ENCODE measurements around the gene GPR137.
A peak's percentile ranks its signal among the peaks of the same experiment; 100 is the strongest.
"Not testable (repeated sequence)": the region's sequence is repeated elsewhere in the genome, so short reads cannot be mapped to it uniquely, and the experiment has no call there.

The GPR137 gene

GRCh38 chr11:64314146-64314804 is 28.6 kb downstream of the GPR137 start:
- no peaks in the 10 kb centered on the region for H3K9me3 ChIP-seq (ENCODE audit: low read length)
- peaks cover 17% of the 10 kb centered on the region for H3K4me1 ChIP-seq (ENCODE audit: insufficient read depth, low read length)
- no peak overlapping the region for H2AFZ ChIP-seq (ENCODE audit: low read depth, low read length)
- peaks cover 12% of the 10 kb centered on the region for H3K36me3 ChIP-seq (ENCODE audit: insufficient read depth, low read length)
- H3K4me3 ChIP-seq (ENCODE audit: low read length) = no peak overlapping the region
- no peaks in the 10 kb centered on the region for H3K27me3 ChIP-seq (ENCODE audit: insufficient read depth, low read length)

DNA sequence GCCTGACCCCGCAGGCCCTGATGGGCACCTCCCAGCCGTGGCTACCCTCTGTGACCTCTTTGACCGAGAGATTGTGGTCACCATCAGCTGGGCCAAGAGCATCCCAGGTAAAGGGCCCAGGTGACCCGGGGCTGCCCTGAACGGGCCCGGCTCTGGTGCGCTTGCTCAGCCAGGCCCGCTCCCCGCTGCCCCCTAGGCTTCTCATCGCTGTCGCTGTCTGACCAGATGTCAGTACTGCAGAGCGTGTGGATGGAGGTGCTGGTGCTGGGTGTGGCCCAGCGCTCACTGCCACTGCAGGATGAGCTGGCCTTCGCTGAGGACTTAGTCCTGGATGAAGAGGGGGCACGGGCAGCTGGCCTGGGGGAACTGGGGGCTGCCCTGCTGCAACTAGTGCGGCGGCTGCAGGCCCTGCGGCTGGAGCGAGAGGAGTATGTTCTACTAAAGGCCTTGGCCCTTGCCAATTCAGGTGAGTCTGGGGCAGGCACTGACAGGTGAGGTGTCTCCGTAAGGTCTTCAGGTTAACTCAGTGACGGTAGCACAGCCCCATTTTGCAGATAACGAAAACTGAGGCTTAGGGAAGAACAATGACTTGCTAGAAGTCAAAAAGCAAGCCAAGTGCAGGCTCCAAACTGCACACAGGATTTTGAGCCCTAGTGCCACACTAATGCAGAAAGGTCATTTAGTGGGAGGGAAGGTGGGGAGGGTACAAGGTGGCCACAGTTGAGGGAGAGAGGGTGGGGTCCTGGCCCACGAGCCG is 29.3 kb downstream of the GPR137 start:
- Histone ChIP-seq H3K4me3 (ENCODE audit: low read length) (no peak overlapping the region), H3K27me3 (ENCODE audit: insufficient read depth, low read length) (no peaks in the 10 kb centered on the region), H3K9me3 (ENCODE audit: low read length) (no peaks in the 10 kb centered on the region), H2AFZ (ENCODE audit: low read depth, low read length) (no peak overlapping the region), H3K36me3 (ENCODE audit: insufficient read depth, low read length) (peaks cover 12% of the 10 kb centered on the region), H3K4me1 (ENCODE audit: insufficient read depth, low read length) (peaks cover 18% of the 10 kb centered on the region)

GRCh38 chr11:64315667-64316526 is 30.2 kb downstream of the GPR137 start:
- H3K9me3 ChIP-seq (ENCODE audit: low read length); H3K4me3 ChIP-seq (ENCODE audit: low read length); H3K27me3 ChIP-seq (ENCODE audit: insufficient read depth, low read length); H2AFZ ChIP-seq (ENCODE audit: low read depth, low read length): not testable (repeated sequence)
- peaks cover 12% of the 10 kb centered on the region for H3K36me3 ChIP-seq (ENCODE audit: insufficient read depth, low read length)
- H3K4me1 ChIP-seq (ENCODE audit: insufficient read depth, low read length) = peaks cover 18% of the 10 kb centered on the region

DNA sequence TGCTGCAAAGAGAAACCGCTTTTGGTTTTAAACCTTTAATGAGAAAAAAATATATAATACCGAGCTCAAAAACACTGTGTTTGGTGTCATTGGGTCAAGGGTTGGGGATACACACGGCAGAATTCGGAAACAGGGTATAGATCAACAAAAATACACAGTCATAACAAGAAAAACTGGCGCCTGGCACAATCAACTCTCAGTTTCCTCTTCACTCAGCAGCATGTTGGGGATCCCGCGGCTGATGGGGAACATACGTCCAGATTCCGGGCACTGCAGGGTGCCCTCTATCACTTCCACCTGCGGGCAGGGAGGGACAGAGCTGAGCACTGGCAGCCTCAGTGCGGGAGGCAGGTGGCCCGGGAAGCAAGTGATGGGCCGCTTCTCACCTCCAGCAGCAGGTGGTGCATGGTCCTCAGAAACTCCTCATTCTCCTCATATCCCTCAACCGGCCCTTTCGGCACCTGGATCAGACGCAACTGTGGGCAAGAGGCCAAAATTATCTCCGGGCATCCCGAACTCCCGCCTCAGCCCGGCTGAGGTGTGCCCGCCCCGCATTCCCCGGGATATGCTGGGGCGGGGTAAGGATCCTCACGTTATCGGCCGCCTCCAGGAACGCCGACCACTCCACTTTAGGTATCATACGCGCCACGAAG is 31.1 kb downstream of the GPR137 start:
- Histone ChIP-seq H3K9me3 (ENCODE audit: low read length) (no peaks in the 10 kb centered on the region), H2AFZ (ENCODE audit: low read depth, low read length) (no peak overlapping the region), H3K36me3 (ENCODE audit: insufficient read depth, low read length) (peaks cover 14% of the 10 kb centered on the region), H3K4me1 (ENCODE audit: insufficient read depth, low read length) (peaks cover 18% of the 10 kb centered on the region), H3K4me3 (ENCODE audit: low read length) (peak overlapping the region; percentile 63), H3K27me3 (ENCODE audit: insufficient read depth, low read length) (no peaks in the 10 kb centered on the region)

DNA sequence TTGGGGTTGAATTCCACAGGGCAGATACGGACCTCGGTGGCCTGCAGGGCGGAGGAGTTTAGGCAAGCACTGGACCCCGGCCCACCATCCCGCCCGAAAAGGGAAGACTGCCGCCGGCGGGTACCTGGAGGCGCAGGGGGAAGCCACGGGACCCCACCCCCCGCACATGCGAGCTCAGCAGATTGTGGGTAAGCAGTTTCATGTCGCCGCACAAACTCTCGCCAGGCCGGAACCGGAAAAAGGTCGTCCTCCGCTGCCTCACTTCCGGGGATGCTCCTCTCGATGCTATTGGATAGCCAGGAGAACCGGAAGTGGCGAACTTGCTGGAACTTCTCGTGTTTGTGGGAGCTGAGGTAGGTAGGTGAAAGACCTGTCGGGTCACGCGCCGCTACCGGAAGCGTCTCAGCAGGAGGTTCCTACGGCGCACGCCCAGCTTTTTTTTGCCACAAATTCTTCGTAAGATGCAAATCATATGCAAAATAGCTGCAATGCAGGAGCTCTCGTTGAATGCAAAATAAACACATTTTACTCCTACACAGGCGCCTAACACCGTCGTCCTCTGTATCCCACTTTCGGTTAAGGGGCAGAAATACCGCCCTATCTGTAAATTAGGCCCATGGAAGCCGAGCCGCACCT is 31.8 kb downstream of the GPR137 start, which contains the start of gene TRMT112:
TRMT112 (minus strand) TSS at position 235 of the 636 bp plus-strand sequence; CDS start at position 202, 33 bp downstream.
- Histone ChIP-seq H3K4me1 (ENCODE audit: insufficient read depth, low read length) (peaks cover 18% of the 10 kb centered on the region), H3K4me3 (ENCODE audit: low read length) (peak within 1 kb of the TSS; percentile 63), H3K9me3 (ENCODE audit: low read length) (no peaks in the 10 kb centered on the region), H3K36me3 (ENCODE audit: insufficient read depth, low read length) (peaks cover 14% of the 10 kb centered on the region), H3K27me3 (ENCODE audit: insufficient read depth, low read length) (no peaks in the 10 kb centered on the region), H2AFZ (ENCODE audit: low read depth, low read length) (peak within 1 kb of the TSS; percentile 38)

GRCh38 chr11:64317961-64318765 is 32.5 kb downstream of the GPR137 start, which contains the start of gene PRDX5:
PRDX5 (plus strand) TSS chr11:64318121; CDS start chr11:64318216, 95 bp downstream.
- H2AFZ ChIP-seq (ENCODE audit: low read depth, low read length) = peak within 1 kb of the TSS; percentile 38
- no peaks in the 10 kb centered on the region for H3K27me3 ChIP-seq (ENCODE audit: insufficient read depth, low read length)
- H3K4me3 ChIP-seq (ENCODE audit: low read length) = peak within 1 kb of the TSS; percentile 63
- H3K9me3 ChIP-seq (ENCODE audit: low read length) = no peaks in the 10 kb centered on the region
- peaks cover 14% of the 10 kb centered on the region for H3K36me3 ChIP-seq (ENCODE audit: insufficient read depth, low read length)
- H3K4me1 ChIP-seq (ENCODE audit: insufficient read depth, low read length) = peaks cover 18% of the 10 kb centered on the region

GRCh38 chr11:64318766-64319761 is 33.4 kb downstream of the GPR137 start:
- Histone ChIP-seq H2AFZ (ENCODE audit: low read depth, low read length) (no peak overlapping the region), H3K27me3 (ENCODE audit: insufficient read depth, low read length) (no peaks in the 10 kb centered on the region), H3K9me3 (ENCODE audit: low read length) (no peaks in the 10 kb centered on the region), H3K4me3 (ENCODE audit: low read length) (peak overlapping the region; percentile 63), H3K36me3 (ENCODE audit: insufficient read depth, low read length) (peaks cover 14% of the 10 kb centered on the region), H3K4me1 (ENCODE audit: insufficient read depth, low read length) (peaks cover 18% of the 10 kb centered on the region)

DNA sequence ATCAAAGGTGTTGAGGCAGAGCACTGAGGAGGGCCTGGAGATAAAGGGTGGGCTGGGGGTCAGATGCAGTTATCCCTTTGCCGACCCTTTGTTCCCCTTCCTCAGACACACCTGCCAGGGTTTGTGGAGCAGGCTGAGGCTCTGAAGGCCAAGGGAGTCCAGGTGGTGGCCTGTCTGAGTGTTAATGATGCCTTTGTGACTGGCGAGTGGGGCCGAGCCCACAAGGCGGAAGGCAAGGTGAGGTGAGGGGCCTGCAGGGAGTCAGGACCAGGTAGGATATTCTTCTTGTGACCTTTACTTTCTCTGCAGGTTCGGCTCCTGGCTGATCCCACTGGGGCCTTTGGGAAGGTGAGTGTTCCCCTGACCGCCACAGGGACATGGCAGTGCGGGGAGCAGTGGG is 34.9 kb downstream of the GPR137 start:
- Histone ChIP-seq H3K4me3 (ENCODE audit: low read length) (no peak overlapping the region), H3K27me3 (ENCODE audit: insufficient read depth, low read length) (no peaks in the 10 kb centered on the region), H3K36me3 (ENCODE audit: insufficient read depth, low read length) (peaks cover 6% of the 10 kb centered on the region), H3K9me3 (ENCODE audit: low read length) (no peaks in the 10 kb centered on the region), H2AFZ (ENCODE audit: low read depth, low read length) (no peak overlapping the region), H3K4me1 (ENCODE audit: insufficient read depth, low read length) (peaks cover 18% of the 10 kb centered on the region)

GRCh38 chr11:64321026-64321425 is 35.4 kb downstream of the GPR137 start:
- Histone ChIP-seq H3K4me1 (ENCODE audit: insufficient read depth, low read length) (peaks cover 18% of the 10 kb centered on the region), H3K4me3 (ENCODE audit: low read length) (no peak overlapping the region), H2AFZ (ENCODE audit: low read depth, low read length) (no peak overlapping the region), H3K27me3 (ENCODE audit: insufficient read depth, low read length) (no peaks in the 10 kb centered on the region), H3K36me3 (ENCODE audit: insufficient read depth, low read length) (peaks cover 5% of the 10 kb centered on the region), H3K9me3 (ENCODE audit: low read length) (no peaks in the 10 kb centered on the region)

DNA sequence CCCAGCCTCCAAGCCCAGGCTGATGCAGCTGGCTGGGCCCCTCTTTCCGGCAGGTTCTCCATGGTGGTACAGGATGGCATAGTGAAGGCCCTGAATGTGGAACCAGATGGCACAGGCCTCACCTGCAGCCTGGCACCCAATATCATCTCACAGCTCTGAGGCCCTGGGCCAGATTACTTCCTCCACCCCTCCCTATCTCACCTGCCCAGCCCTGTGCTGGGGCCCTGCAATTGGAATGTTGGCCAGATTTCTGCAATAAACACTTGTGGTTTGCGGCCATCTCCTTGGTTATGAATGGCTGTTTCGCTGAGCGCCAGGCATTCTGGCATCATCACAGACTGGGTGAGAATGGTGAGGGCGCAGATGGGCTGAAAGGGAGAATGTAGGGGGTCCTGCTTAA is 35.9 kb downstream of the GPR137 start:
- peaks cover 2% of the 10 kb centered on the region for H3K36me3 ChIP-seq (ENCODE audit: insufficient read depth, low read length)
- peaks cover 13% of the 10 kb centered on the region for H3K4me1 ChIP-seq (ENCODE audit: insufficient read depth, low read length)
- no peaks in the 10 kb centered on the region for H3K9me3 ChIP-seq (ENCODE audit: low read length)
- no peak overlapping the region for H3K4me3 ChIP-seq (ENCODE audit: low read length)
- H3K27me3 ChIP-seq (ENCODE audit: insufficient read depth, low read length) = no peaks in the 10 kb centered on the region
- no peak overlapping the region for H2AFZ ChIP-seq (ENCODE audit: low read depth, low read length)

GRCh38 chr11:64322925-64323260 is 37.2 kb downstream of the GPR137 start:
- H3K4me3 ChIP-seq (ENCODE audit: low read length) = no peak overlapping the region
- no peaks in the 10 kb centered on the region for H3K27me3 ChIP-seq (ENCODE audit: insufficient read depth, low read length)
- no peaks in the 10 kb centered on the region for H3K9me3 ChIP-seq (ENCODE audit: low read length)
- H2AFZ ChIP-seq (ENCODE audit: low read depth, low read length) = no peak overlapping the region
- peaks cover 2% of the 10 kb centered on the region for H3K36me3 ChIP-seq (ENCODE audit: insufficient read depth, low read length)
- H3K4me1 ChIP-seq (ENCODE audit: insufficient read depth, low read length) = peaks cover 7% of the 10 kb centered on the region

Data from neuron (in vitro differentiated cells).